Left renal cortex interstitium (tissue), 4 donors: ENCODE measurements around the gene CMTM6. TPM values are rescaled to one million over a fixed set of nuclear protein-coding genes. Genes with fewer than 3 reads are reported as not detected.
"Not testable (repeated sequence)": the region's sequence is repeated elsewhere in the genome, so short reads cannot be mapped to it uniquely, and the experiment has no call there.

ENCODE experiments used
- DNase-seq, 4 donors: peaks; one replicate each; pipeline ENCODE4 v3.0.0-alpha.2; 2013; ENCODE audit warnings: low read depth in 4 of 4, low spot score in 2 of 4, missing footprints in 1 of 4
- polyA plus RNA-seq, 4 donors: library from polyadenylated mRNA; unstranded; fragments of 120-200 nt; gene quantifications; one replicate each; pipeline ENCODE4 v1.2.1, GENCODE V29; 2013; ENCODE audit not compliant: insufficient read length in 4 of 4

Gene CMTM6
- polyA plus RNA-seq, 4 donors: 64.7 to 82.6 (median 78.5) TPM

GRCh38 chr3:32450426-32450825 lies 52.2 kb downstream of the CMTM6 start:
- no peak for DNase-seq

DNA sequence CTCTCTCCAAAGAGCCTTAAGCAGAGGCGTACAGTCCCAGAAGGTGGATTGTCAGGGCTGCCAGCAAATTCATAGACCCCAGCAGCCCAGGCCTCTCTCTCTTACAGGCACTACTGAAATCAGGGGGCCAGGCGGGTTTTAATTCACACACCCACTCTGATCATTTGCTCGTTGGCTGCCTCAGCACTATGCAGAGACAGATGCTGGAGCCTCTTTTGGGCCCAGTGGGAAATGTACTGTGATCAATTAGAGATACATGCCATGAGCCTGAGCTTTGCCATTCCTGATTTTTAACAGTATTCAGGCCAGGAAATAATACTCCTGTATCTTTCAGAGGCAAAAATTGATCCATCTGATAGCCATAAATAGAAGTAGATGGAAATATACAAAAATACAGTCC lies 53.0 kb downstream of the CMTM6 start:
- DNase-seq: no peak

DNA sequence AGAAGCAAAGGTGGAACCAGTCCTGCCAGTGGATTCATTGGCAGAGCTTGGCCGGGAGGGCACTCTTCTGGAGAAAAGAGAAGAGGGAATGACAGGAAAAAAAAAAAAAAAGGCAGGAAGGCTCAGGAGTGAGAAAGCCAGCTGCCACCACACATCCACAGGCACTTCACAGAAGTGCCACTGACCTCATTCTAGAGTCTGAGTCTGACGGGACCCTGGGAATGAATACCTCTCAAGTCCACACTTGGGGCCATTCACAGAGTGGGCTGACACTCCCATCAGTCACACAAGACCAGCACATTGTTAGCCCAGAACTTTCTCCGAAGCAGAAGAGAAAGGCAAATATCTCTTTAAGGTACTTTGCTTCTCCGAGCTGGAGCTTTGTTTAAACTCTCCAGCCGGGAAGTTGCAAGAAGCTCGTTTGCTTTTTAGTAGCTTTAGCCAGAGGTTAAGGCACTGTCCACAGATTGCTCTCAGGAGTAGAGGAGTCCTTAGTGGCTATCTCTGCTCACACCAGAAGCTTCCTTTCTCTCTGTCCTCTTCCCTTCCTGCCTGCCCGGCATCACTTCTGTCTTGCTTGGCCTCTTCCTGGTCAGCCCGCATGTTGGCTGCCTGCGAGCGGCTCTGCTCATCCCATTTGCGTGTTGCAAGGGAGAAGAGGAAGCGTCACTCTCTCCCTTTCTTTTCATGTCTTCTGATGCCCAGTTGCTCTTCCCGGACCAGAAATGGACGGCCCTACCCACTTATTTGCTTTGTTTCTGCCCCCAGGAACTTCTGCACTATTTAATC lies 53.8 kb downstream of the CMTM6 start:
- DNase-seq: no peak

DNA sequence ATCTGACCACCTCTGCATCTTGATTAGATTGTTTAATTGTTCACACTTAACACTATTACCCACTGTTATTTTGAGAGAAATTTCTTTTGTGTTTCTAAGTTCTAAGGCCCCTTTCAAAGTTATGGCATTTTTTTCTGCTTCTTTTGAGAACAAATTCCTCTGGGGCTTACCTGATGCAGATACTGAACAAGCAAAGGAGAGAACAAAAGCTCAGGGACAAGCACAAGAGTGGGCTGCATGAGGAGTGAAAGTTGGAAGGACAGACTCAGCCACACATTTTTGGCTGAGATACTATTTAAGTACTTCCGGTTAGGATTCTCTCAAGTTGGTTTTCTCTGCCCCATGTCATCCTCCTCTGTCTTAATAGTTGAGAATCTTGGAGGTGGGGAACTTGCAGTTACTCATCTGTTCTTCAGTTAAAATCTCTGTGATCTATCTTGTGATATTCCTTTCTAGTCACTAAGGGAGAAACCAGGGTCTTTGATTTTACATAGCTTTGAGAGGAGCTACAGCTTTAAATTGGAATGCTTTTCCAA lies 54.7 kb downstream of the CMTM6 start:
- DNase-seq: no peak

- DNase-seq: no peak
Measured at GRCh38 chr3:32443478-32443877, 59.2 kb downstream of the CMTM6 start.

DNA sequence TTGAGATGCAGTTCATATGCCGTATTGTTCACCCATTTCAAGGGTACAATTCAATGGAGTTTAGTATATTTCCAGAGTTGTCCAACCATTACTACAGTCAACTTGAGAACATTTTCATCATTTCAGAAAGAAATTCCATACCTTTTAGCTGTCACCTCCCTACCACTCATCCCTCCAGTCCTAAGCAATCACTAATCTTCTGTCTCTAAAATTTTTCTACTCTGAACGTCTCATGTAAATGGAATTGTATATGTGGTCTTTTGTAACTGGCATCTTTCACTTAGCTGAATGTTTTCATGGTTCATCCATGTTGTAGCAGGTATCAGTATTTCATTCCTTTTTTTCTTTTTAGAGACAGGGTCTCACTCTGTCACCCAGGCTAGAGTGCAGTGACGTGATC lies 59.9 kb downstream of the CMTM6 start:
- DNase-seq: no peak

- DNase-seq: no peak
Measured at GRCh38 chr3:32440611-32441350, 61.9 kb downstream of the CMTM6 start.

GRCh38 chr3:32439421-32439820 lies 63.2 kb downstream of the CMTM6 start:
- not testable (repeated sequence) for DNase-seq

DNA sequence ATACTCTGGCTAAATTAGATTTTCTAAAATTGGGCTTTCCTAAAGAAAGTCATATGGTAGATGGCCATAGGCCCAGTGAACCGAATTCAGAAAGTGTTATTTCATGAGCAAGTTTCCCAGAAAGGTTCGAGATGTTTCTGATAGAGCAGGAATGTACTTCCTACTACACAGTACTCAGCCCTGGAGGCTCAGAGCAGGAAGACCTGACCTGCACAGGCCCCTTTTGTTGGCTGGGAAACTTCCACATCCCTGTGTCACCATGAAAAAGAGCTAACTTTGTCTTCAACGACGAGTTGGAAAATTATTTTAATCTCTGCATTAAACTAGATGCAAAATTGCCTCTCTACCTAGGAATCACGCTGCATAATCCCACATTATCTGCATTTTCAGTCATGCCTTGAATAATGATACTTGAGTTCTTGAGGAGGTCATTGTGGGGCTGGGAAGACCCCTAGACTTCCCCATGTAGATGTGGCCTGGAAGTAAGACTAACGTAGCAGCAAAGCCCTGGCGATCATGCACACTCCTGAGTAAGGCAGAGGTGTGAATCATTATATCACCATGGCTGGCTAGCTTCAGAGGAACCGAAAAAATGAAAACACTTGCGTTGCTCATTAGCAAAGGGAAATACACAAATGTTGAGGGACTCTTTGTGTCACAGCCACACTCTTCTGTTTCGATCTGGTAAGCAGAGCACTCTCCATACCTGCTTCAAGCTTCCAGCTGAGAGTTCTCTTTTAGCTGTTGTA lies 63.9 kb downstream of the CMTM6 start:
- DNase-seq: no peak

DNA sequence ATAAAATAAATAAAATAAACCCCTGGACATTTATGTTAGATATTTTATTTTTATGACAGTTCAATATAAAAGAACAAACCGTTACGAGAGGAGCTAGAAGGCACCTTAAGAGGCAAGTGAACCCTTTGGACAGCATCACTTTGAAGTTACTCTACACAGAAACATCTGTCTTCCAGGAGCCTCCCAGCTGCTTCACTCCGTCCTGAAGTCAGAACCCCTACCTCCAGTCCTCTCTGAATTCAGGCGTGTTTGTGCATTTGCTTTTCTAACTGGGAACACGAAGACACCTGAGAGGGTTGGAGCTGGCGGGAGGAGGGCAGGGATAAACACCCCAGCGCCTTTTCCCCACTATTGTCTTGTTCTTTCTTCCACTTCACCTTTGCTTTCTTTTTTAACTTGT lies 64.8 kb downstream of the CMTM6 start:
- DNase-seq: no peak

GRCh38 chr3:32436816-32437189 lies 65.8 kb downstream of the CMTM6 start:
- DNase-seq: no peak

DNA sequence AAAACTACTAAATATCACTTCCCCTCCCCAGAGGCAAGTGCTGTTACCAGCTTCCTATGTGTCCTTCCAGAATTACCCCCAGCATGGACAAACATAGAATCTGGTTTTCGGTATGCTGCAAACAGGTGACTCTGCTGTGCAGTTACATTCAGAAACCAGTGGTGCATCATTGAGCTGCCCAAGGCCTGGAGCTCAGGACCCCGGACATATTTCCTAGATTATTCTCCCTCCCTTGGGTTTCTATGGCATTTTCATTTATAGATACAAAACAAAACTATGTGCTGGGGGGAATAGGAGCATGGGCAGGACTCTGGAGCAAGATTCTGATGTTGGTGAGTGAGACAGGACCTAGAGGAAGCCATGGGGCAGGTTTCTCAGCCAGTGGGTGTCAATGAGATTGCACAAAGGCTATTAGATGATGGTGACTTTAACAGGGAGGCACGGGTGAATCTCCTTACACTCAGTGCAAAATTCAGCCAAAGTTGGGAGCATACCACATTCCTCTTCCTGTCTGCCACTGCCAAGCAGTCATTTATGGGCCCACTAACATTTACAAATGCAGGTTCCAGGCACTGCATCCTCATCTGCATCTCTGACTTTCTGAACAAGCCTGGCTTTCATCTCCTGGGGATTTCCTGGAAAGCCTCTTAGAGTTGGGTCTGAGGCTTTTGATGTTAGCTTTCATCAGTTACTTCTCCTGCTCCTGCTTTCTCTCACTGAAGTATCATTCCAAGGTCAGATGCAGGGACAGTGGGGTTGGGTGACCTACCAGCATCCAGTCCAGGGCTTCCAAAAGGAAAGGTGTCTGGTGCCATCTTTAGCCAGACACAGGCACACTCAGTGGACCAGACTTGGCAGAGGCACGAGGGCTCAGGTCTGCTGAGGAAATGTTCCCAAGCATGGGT lies 66.5 kb downstream of the CMTM6 start:
- no peak for DNase-seq

- no peak for DNase-seq
Measured at GRCh38 chr3:32434206-32434605, 68.4 kb downstream of the CMTM6 start.

DNA sequence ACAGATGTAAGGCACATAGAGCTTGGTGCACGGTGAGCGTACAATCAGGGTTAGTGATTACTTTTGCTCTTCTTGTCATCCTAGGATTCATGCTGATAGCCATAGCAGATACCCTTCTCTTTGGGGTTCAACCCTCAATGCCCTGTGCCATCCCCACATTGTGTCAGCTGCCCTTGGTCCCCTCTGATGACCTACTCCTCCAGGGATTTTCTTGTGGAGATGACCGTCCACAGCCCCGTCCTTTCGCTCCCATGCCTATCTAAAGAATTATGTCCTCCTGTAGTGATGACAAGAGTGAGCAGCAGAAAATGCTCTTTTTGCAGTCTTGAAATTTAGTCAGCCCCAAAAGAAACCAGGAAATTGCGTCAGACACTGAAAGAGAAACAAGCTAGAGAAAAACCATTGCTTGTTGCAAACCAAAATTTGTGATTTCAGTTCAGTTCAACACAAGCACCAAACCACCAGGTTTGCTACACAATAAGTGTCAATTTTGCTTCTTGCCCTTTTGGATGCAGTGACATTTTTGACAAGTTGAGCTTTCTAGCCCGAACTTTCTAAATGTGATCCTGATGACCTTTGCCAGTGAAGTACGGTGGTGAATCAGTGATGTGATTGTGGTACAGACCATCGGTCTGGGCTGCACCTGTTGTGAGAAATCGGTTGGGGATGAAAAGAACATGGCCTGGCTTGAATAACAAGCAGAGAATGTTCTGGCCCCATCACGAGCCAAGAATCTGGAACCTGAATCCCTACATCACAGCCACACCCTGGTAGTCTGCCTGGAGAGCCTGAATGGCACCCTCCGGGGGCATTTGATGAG lies 69.7 kb downstream of the CMTM6 start:
- DNase-seq: no peak

DNA sequence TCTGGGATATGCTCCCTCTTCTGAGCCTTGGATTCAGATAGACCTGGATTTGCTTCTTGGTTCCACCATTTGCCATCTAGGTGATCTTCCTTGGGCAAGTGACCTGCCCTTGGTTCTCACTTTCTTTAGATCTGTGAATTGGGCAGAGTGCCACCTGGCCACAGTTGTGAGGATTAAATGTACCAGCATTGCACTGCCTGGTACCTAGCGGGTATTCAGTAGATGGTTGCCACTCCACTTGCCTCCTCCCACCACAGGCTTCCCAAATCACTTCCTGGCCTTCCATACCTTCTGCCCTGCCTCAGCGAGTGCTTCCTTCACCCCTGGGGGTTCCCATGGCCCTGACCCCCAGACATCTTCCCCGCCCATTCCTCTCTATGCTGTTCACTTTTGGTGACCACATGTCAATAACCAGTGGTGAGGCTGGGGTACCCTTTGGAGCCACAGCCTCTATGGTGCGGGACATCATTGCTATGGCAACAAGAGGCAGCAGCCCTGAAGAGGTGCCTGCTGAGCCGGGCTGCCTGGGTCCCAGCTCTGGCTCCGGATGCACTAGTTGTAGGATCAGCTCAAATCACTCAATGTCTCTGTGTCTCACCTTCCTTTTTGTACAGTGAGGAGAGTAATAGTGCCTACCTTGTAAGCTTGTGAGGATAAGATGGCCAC lies 70.5 kb downstream of the CMTM6 start:
- DNase-seq: no peak

DNA sequence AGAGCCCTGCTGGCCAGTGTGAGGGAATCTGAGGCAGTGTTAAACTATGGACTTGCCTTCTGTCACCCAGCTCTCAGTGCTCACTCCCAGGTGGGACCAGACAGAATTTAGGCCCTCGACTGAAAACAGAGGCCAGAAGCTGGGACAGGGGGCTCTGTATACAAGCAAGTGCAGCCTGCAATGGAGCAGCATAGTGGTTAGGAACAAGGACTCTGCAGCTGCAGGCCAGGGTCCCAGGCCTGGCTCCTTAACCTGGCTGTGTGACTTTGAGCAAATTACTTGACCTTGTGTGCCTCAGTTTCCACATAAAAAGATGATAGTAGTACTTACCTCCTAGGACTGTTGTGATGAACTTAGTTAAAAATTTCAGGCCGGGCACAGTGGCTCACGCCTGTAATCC lies 71.2 kb downstream of the CMTM6 start:
- DNase-seq: no peak
